Sigmoid colon (tissue), 4 donors: Measurements from ENCODE around the gene AJM1.

Experiments used
- POLR2AphosphoS5 ChIP-seq, 4 donors: sonication (generic); formaldehyde crosslinking; IDR thresholded peaks; one replicate each; pipeline ENCODE4 v1.6.1; 2017; ENCODE audit warnings: antibody characterized with exemption in 4 of 4
- TF ChIP-seq, protein P1 (sequence below), 4 experiments: fragments of 450-650 bp in 3 of 4; fragments of 200-600 bp in 1 of 4; IDR thresholded peaks; one replicate each; pipeline ENCODE4 v1.5.1; 2016 to 2019; ENCODE audit warnings: antibody characterized with exemption in 4 of 4, mild to moderate bottlenecking in 3 of 4, moderate library complexity in 2 of 4

- no peak for TF ChIP-seq POLR2AphosphoS5 (IDR thresholded peaks at IDR 0.05)
- TF ChIP-seq, protein P1, sequence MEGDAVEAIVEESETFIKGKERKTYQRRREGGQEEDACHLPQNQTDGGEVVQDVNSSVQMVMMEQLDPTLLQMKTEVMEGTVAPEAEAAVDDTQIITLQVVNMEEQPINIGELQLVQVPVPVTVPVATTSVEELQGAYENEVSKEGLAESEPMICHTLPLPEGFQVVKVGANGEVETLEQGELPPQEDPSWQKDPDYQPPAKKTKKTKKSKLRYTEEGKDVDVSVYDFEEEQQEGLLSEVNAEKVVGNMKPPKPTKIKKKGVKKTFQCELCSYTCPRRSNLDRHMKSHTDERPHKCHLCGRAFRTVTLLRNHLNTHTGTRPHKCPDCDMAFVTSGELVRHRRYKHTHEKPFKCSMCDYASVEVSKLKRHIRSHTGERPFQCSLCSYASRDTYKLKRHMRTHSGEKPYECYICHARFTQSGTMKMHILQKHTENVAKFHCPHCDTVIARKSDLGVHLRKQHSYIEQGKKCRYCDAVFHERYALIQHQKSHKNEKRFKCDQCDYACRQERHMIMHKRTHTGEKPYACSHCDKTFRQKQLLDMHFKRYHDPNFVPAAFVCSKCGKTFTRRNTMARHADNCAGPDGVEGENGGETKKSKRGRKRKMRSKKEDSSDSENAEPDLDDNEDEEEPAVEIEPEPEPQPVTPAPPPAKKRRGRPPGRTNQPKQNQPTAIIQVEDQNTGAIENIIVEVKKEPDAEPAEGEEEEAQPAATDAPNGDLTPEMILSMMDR (IDR thresholded peaks at IDR 0.05), result no peak
These were observed 16.1 kb upstream of the AJM1 start for GRCh38 chr9:136826188-136826541.
